Sigmoid colon (tissue), 7 donors: Measurements from ENCODE around the gene SLC6A8. TPM values are rescaled to one million over a fixed set of nuclear protein-coding genes. Genes with fewer than 3 reads are reported as not detected.
A peak's percentile ranks its signal among the peaks of the same experiment; 100 is the strongest.
"Not testable (repeated sequence)": the region's sequence is repeated elsewhere in the genome, so short reads cannot be mapped to it uniquely, and the experiment has no call there.

Source experiments
- DNase-seq: peaks from one replicate; pipeline ENCODE4 v3.0.0-alpha.2; 2019
- H3K27ac ChIP-seq, 4 donors: fragments of 200-600 bp; sonication (generic); one replicate each; pipeline ENCODE4 v1.5.1; 2016 to 2019; ENCODE audit warnings: mild to moderate bottlenecking in 1 of 4
- H3K27me3 ChIP-seq, 3 donors: fragments of 200-600 bp; sonication (generic); one replicate each; pipeline ENCODE4 v1.5.1; 2019; ENCODE audit warnings: mild to moderate bottlenecking in 1 of 3
- H3K36me3 ChIP-seq, 4 donors: fragments of 200-600 bp; sonication (generic); one replicate each; pipeline ENCODE4 v1.5.1; 2016 to 2019
- H3K4me1 ChIP-seq, 4 donors: fragments of 200-600 bp; sonication (generic); one replicate each; pipeline ENCODE4 v1.5.1; 2017 to 2019
- H3K4me3 ChIP-seq, 4 donors: fragments of 200-600 bp; sonication (generic); one replicate each; pipeline ENCODE4 v1.5.1; 2017 to 2019; ENCODE audit warnings: mild to moderate bottlenecking in 2 of 4, moderate library complexity in 1 of 4
- H3K9me3 ChIP-seq, 4 donors: fragments of 200-600 bp in 3 of 4; sonication (generic) in 3 of 4; one replicate each; pipeline versions ENCODE4 v1.5.1 to v1.6.1; 2013 to 2019
- CTCF ChIP-seq, 4 experiments: fragments of 450-650 bp in 3 of 4; fragments of 200-600 bp in 1 of 4; IDR thresholded peaks; one replicate each; pipeline ENCODE4 v1.5.1; 2016 to 2019; ENCODE audit warnings: antibody characterized with exemption in 4 of 4, mild to moderate bottlenecking in 3 of 4, moderate library complexity in 2 of 4
- EP300 ChIP-seq, 4 donors: sonication (generic); formaldehyde crosslinking; IDR thresholded peaks; one replicate each; pipeline ENCODE4 v1.6.1; 2017; ENCODE audit warnings: antibody characterized with exemption in 4 of 4
- POLR2A ChIP-seq, 2 donors: fragments of 450-650 bp; IDR thresholded peaks; one replicate each; pipeline ENCODE4 v1.6.1; 2016; ENCODE audit warnings: antibody characterized with exemption in 2 of 2, mild to moderate bottlenecking in 2 of 2, moderate library complexity in 2 of 2
- POLR2AphosphoS5 ChIP-seq, 4 donors: sonication (generic); formaldehyde crosslinking; IDR thresholded peaks; one replicate each; pipeline ENCODE4 v1.6.1; 2017; ENCODE audit warnings: antibody characterized with exemption in 4 of 4
- WGBS, 2 donors: extraction: QIAGEN DNeasy Blood & Tissue Kit; methylation state at CpG; one replicate each; pipeline ENCODE4 v1.1.7; 2013; 5-methylcytosine and 5-hydroxymethylcytosine counted together
- intact Hi-C: fragments of 100-400 bp; cut with DNase I; formaldehyde crosslinking; loops from one replicate; pipeline ENCODE4 v1.15.1; 2023
- polyA plus RNA-seq, 3 donors: library from polyadenylated mRNA; stranded (reverse); fragments of 200-250 nt; gene quantifications; one replicate each; pipeline ENCODE4 v1.2.3, GENCODE V29; 2013
- total RNA-seq, 4 donors: library from RNA; depleted of rRNA; stranded (reverse); fragments of >200 nt; gene quantifications; one replicate each; pipeline ENCODE4 v1.1.0, GENCODE V29; 2016
- donor health status: healthy with polysubstance abuse.
- donor health status: Bipolar disorder and iron deficiency.
- donor health status: healthy.

Gene SLC6A8
- total and polyA plus RNA-seq, 7 donors = 31.9 to 158 (median 60.7) TPM

DNA sequence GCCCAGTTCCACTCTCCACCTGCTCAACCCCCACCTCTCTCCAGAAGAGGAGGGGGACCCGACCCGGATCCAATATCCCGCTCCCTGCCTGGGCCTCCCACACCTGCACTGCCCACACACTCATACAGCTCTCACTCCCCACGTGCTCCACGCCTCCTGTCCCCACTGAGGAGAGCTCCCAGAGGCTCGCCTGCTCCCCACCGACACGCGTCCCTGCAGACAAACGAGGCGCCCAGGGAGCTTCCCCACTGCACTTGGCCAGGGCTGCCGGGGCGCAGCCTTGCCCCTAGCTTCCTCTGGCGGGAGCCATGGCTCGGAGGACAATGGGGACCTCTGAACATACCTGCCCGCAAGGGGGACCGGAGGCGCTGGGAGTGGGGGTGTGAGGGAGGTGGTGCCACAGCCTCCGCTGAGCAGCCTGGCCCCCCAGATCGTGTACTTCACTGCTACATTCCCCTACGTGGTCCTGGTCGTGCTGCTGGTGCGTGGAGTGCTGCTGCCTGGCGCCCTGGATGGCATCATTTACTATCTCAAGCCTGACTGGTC, 5.0 kb downstream of the SLC6A8 start:
- Histone ChIP-seq H3K9me3 (no peaks in the 10 kb centered on the region), H3K27me3 (no peaks in the 10 kb centered on the region), H3K36me3 (peaks cover 0 to 14% (median 0%) of the 10 kb centered on the region in 4 donors), H3K4me1 (peaks cover 0 to 43% (median 13%) of the 10 kb centered on the region in 4 donors), H3K27ac (peak overlapping the region in 3 of 4 donors; percentile 66 to 92 (median 83)), H3K4me3 (no peak overlapping the region)
- TF ChIP-seq CTCF (IDR thresholded peaks at IDR 0.05) = no peak
- no peak for TF ChIP-seq POLR2A (IDR thresholded peaks at IDR 0.05)
- no peak for TF ChIP-seq POLR2AphosphoS5 (IDR thresholded peaks at IDR 0.05)
- TF ChIP-seq EP300 (IDR thresholded peaks at IDR 0.05) = no peak
- intact Hi-C loops = no loop called here
- no peak for DNase-seq
- 56 to 76% methylated on average over 24 of the region's 24 CpGs for WGBS, 2 donors

DNA sequence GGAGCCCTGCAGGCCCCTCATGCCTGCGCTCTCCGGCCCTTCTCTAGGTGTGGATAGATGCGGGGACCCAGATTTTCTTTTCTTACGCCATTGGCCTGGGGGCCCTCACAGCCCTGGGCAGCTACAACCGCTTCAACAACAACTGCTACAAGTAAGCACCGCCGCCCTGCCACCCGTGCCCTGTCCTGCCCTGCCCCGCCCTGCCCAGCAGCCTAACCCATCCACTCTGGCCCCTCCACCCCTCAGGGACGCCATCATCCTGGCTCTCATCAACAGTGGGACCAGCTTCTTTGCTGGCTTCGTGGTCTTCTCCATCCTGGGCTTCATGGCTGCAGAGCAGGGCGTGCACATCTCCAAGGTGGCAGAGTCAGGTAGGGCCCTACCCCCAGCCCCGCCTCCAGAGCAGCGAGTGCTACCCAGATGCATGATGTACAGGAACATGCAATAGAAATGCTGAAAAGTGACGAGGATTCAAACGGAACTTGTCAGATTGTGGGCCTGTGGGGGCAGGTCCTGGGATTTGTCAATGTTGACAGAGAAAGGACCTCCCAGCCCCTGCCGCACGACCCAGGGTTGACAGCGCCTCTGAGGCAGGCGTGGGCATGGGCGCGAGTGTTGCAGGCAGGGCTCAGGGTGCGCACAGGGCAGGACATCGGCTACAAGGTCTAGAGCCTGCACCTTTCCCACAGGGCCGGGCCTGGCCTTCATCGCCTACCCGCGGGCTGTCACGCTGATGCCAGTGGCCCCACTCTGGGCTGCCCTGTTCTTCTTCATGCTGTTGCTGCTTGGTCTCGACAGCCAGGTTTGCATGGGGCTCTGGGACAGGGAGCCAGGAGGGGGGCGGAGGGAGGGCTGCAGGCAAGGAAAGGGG, 5.7 kb downstream of the SLC6A8 start:
- H3K27ac ChIP-seq = peak overlapping the region in 3 of 4 donors; percentile 66 to 92 (median 83)
- peaks cover 0 to 14% (median 0%) of the 10 kb centered on the region in 4 donors for H3K36me3 ChIP-seq
- no peak overlapping the region for H3K4me3 ChIP-seq
- intact Hi-C loops = no loop called here
- H3K27me3 ChIP-seq = no peaks in the 10 kb centered on the region
- no peaks in the 10 kb centered on the region for H3K9me3 ChIP-seq
- H3K4me1 ChIP-seq = peaks cover 0 to 43% (median 13%) of the 10 kb centered on the region in 4 donors
- TF ChIP-seq EP300 (IDR thresholded peaks at IDR 0.05) (no peak), POLR2A (IDR thresholded peaks at IDR 0.05) (no peak), POLR2AphosphoS5 (IDR thresholded peaks at IDR 0.05) (peak; percentile 38 to 74 (median 56))
- DNase-seq = no peak
- 72 to 79% methylated on average over 30 to 31 of the region's 31 CpGs for WGBS, 2 donors

DNA sequence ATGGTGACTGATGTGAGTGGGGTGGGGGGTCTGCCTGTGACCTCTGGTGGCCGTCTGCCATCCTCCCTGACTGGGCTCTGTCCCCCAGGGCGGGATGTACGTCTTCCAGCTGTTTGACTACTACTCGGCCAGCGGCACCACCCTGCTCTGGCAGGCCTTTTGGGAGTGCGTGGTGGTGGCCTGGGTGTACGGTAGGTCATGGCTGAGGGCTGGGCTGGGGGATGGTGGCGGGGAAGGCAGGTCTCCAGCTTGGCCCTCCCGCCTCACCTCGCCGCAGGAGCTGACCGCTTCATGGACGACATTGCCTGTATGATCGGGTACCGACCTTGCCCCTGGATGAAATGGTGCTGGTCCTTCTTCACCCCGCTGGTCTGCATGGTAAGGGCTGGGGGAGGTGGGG, 6.5 kb downstream of the SLC6A8 start:
- H3K27me3 ChIP-seq, DNase-seq, intact Hi-C loops, H3K4me3 ChIP-seq, H3K9me3 ChIP-seq: not testable (repeated sequence)
- Histone ChIP-seq H3K36me3 (peaks cover 0 to 14% (median 0%) of the 10 kb centered on the region in 4 donors), H3K27ac (peak overlapping the region in 3 of 4 donors; percentile 66 to 92 (median 83)), H3K4me1 (peaks cover 0 to 45% (median 14%) of the 10 kb centered on the region in 4 donors)
- 92% methylated on average over 16 of the region's 16 CpGs for WGBS, 2 donors

- intact Hi-C loops = no loop called here
- H3K27ac ChIP-seq = peak overlapping the region in 3 of 4 donors; percentile 66 to 92 (median 83)
- peaks cover 0 to 49% (median 13%) of the 10 kb centered on the region in 4 donors for H3K4me1 ChIP-seq
- DNase-seq = no peak
- no peak overlapping the region for H3K4me3 ChIP-seq
- H3K27me3 ChIP-seq = no peaks in the 10 kb centered on the region
- 39 to 83% methylated on average over 23 of the region's 23 CpGs for WGBS, 2 donors
- H3K9me3 ChIP-seq = no peaks in the 10 kb centered on the region
- peaks cover 0 to 14% (median 0%) of the 10 kb centered on the region in 4 donors for H3K36me3 ChIP-seq
- no peak for TF ChIP-seq POLR2AphosphoS5 (IDR thresholded peaks at IDR 0.05)
- no peak for TF ChIP-seq EP300 (IDR thresholded peaks at IDR 0.05)
- no peak for TF ChIP-seq POLR2A (IDR thresholded peaks at IDR 0.05)
- TF ChIP-seq CTCF (IDR thresholded peaks at IDR 0.05) = no peak
Observed at GRCh38 chrX:153694687-153695270, 7.1 kb downstream of the SLC6A8 start.

DNA sequence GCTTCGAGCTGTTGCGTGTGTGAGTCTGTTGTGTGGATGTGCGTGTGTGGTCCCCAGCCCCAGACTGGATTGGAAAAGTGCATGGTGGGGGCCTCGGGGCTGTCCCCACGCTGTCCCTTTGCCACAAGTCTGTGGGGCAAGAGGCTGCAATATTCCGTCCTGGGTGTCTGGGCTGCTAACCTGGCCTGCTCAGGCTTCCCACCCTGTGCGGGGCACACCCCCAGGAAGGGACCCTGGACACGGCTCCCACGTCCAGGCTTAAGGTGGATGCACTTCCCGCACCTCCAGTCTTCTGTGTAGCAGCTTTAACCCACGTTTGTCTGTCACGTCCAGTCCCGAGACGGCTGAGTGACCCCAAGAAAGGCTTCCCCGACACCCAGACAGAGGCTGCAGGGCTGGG, 8.4 kb downstream of the SLC6A8 start:
- no peak for TF ChIP-seq CTCF (IDR thresholded peaks at IDR 0.05)
- Histone ChIP-seq H3K9me3 (no peaks in the 10 kb centered on the region), H3K27me3 (no peaks in the 10 kb centered on the region), H3K36me3 (peaks cover 0 to 14% (median 0%) of the 10 kb centered on the region in 4 donors), H3K4me3 (no peak overlapping the region), H3K27ac (no peak overlapping the region), H3K4me1 (peaks cover 0 to 49% (median 15%) of the 10 kb centered on the region in 4 donors)
- WGBS, 2 donors = 91 to 92% methylated on average over 15 of the region's 15 CpGs
- intact Hi-C loops = no loop called here
- DNase-seq = no peak

GRCh38 chrX:153696538-153696937, 8.8 kb downstream of the SLC6A8 start:
- intact Hi-C loops, H3K9me3 ChIP-seq, DNase-seq, H3K27me3 ChIP-seq, H3K27ac ChIP-seq, H3K4me3 ChIP-seq: not testable (repeated sequence)
- Histone ChIP-seq H3K36me3 (peaks cover 0 to 11% (median 0%) of the 10 kb centered on the region in 4 donors), H3K4me1 (peaks cover 0 to 49% (median 16%) of the 10 kb centered on the region in 4 donors)
- WGBS, 2 donors = 90 to 92% methylated on average over 10 of the region's 10 CpGs

DNA sequence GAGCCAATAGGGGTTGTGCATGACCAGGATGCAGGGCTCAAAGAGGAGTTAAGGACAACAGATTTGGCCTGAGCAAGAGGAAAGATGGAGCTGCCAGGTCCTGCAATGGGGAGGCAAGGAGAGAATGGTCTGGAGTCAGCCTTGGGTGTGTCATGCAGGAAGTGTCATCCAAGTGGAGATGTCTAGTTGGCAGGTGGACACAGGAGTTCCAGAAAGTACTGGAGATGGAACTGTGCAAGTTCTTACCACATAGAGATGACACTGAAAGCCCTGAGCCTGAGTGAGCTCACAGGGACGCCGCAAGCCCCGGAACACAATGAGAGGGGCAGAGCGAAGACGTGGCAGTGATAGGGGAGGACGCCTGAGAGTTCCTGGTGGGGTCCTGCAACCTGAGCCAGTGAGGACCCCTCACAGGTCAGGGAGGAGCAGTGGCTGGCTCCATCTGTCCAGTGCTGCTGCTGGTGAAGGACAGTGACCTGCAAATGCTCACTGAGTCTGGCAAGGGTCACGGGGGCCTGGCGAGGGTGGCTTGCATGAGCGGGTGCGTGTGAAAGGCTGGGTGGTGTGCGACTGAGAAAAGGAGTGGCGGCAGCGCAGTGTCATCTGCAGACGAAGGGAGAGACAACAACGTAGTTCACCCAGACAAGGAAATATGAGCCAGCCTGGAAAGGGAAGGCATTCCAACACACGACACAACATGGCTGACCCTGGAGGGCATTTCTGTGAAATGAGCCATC, 9.4 kb downstream of the SLC6A8 start:
- WGBS, 2 donors = 95% methylated on average over 16 of the region's 16 CpGs
- not testable (repeated sequence) for H3K36me3 ChIP-seq

More for the DNA sequence above, 9.4 kb downstream of the SLC6A8 start:
- peaks cover 0 to 47% (median 16%) of the 10 kb centered on the region in 4 donors for H3K4me1 ChIP-seq
- DNase-seq, intact Hi-C loops, H3K27me3 ChIP-seq, H3K4me3 ChIP-seq, H3K27ac ChIP-seq, H3K9me3 ChIP-seq: not testable (repeated sequence)
